Liver (tissue), 2 donors: ENCODE measurements around the gene PPP1R16B.

ENCODE experiments used
- TF ChIP-seq, protein P1 (sequence below): IDR thresholded peaks from 2 replicates; pipeline ENCODE4 v1.6.1; 2016; ENCODE audit warnings: antibody characterized with exemption
- TF ChIP-seq, protein P2 (sequence below): fragments of 150-350 bp; IDR thresholded peaks from 2 replicates; pipeline ENCODE4 v1.5.1; 2017; ENCODE audit warnings: improper control_type of control experiment, low read depth, low read length; ENCODE audit not compliant: missing input control
- TF ChIP-seq, protein P3 (sequence below): IDR thresholded peaks from 2 replicates; pipeline ENCODE4 v1.6.1; 2016; ENCODE audit warnings: antibody characterized with exemption, mild to moderate bottlenecking
- TF ChIP-seq, protein P4 (sequence below): IDR thresholded peaks from 2 replicates; pipeline ENCODE4 v1.6.1; 2016; ENCODE audit warnings: antibody characterized with exemption
- donor health status: healthy.

DNA sequence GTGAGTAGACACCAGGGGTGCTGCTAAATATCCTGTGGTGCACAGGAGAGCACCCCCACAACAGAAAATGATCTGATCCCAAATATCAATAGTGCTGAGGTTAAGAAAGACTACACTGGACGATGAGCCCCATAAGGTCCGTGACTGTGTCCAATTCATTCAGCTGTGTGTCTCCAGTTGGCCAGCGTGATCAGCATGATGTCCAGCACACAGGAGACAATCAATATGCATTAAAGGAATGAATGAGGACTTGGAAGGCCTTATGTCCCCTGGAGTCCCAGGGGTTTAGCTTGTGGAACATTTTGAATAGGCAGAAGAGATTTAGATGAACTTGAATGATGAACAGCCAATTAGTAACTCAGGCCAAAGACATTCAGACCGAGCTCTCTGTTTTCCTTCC is 6.3 kb downstream of the PPP1R16B start:
- TF ChIP-seq, protein P1, sequence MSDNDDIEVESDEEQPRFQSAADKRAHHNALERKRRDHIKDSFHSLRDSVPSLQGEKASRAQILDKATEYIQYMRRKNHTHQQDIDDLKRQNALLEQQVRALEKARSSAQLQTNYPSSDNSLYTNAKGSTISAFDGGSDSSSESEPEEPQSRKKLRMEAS: no peak
- TF ChIP-seq, protein P2, sequence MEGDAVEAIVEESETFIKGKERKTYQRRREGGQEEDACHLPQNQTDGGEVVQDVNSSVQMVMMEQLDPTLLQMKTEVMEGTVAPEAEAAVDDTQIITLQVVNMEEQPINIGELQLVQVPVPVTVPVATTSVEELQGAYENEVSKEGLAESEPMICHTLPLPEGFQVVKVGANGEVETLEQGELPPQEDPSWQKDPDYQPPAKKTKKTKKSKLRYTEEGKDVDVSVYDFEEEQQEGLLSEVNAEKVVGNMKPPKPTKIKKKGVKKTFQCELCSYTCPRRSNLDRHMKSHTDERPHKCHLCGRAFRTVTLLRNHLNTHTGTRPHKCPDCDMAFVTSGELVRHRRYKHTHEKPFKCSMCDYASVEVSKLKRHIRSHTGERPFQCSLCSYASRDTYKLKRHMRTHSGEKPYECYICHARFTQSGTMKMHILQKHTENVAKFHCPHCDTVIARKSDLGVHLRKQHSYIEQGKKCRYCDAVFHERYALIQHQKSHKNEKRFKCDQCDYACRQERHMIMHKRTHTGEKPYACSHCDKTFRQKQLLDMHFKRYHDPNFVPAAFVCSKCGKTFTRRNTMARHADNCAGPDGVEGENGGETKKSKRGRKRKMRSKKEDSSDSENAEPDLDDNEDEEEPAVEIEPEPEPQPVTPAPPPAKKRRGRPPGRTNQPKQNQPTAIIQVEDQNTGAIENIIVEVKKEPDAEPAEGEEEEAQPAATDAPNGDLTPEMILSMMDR: no peak
- TF ChIP-seq, protein P3, sequence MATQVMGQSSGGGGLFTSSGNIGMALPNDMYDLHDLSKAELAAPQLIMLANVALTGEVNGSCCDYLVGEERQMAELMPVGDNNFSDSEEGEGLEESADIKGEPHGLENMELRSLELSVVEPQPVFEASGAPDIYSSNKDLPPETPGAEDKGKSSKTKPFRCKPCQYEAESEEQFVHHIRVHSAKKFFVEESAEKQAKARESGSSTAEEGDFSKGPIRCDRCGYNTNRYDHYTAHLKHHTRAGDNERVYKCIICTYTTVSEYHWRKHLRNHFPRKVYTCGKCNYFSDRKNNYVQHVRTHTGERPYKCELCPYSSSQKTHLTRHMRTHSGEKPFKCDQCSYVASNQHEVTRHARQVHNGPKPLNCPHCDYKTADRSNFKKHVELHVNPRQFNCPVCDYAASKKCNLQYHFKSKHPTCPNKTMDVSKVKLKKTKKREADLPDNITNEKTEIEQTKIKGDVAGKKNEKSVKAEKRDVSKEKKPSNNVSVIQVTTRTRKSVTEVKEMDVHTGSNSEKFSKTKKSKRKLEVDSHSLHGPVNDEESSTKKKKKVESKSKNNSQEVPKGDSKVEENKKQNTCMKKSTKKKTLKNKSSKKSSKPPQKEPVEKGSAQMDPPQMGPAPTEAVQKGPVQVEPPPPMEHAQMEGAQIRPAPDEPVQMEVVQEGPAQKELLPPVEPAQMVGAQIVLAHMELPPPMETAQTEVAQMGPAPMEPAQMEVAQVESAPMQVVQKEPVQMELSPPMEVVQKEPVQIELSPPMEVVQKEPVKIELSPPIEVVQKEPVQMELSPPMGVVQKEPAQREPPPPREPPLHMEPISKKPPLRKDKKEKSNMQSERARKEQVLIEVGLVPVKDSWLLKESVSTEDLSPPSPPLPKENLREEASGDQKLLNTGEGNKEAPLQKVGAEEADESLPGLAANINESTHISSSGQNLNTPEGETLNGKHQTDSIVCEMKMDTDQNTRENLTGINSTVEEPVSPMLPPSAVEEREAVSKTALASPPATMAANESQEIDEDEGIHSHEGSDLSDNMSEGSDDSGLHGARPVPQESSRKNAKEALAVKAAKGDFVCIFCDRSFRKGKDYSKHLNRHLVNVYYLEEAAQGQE: no peak
- TF ChIP-seq, protein P4, sequence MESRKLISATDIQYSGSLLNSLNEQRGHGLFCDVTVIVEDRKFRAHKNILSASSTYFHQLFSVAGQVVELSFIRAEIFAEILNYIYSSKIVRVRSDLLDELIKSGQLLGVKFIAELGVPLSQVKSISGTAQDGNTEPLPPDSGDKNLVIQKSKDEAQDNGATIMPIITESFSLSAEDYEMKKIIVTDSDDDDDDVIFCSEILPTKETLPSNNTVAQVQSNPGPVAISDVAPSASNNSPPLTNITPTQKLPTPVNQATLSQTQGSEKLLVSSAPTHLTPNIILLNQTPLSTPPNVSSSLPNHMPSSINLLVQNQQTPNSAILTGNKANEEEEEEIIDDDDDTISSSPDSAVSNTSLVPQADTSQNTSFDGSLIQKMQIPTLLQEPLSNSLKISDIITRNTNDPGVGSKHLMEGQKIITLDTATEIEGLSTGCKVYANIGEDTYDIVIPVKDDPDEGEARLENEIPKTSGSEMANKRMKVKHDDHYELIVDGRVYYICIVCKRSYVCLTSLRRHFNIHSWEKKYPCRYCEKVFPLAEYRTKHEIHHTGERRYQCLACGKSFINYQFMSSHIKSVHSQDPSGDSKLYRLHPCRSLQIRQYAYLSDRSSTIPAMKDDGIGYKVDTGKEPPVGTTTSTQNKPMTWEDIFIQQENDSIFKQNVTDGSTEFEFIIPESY: no peak
